ENCODE results near the gene GPR25.
"Not testable (repeated sequence)": the region's sequence is repeated elsewhere in the genome, so short reads cannot be mapped to it uniquely, and the experiment has no call there.

Gene GPR25

GRCh38 chr1:200895801-200896530, 23.2 kb downstream of the GPR25 start:
- no peak for DNase-seq

GRCh38 chr1:200896531-200897196, 23.9 kb downstream of the GPR25 start:
- no peak for DNase-seq

DNA sequence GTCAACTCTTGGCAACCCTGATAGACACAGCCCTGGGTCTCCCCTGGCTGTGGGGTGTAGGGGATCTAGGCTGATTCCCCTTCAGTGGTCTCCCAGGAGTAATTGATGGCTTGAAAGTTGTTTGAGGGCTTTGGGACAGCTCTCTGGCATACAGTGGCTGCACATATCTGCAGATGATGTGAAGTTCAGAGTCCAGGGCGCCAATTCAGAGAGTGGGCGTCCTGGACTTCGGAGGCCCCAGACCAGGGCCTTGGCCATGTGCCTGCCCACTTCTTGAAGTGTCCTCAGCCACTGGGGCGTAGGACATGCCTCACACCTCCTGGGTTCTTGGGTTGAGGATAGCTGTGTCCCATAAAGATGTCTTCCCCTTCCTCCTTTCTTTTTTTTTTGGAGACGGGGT, 24.5 kb downstream of the GPR25 start:
- no peak for DNase-seq

DNA sequence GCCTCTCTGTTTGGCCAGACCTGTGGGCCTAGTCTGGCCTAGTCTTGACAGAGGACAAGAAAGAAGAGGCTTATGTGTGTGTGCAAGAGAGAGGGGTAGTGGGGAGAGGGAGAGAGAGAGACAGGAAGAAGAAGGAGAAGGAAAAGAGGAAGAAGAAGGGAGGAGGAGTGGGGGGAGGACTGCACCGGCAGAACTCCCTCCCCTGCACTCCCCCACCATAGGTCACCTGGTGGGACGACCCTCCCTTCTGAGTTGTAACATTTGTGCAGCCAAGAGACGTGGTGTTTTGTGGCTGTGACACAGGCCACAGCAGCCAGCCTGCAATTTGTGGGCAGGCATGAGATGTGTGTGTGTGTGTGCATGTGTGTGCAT, 26.2 kb downstream of the GPR25 start:
- no peak for DNase-seq

- no peak for DNase-seq
Observed at GRCh38 chr1:200899451-200899915, 26.7 kb downstream of the GPR25 start.

GRCh38 chr1:200899954-200900867, 27.4 kb downstream of the GPR25 start:
- DNase-seq, result no peak

GRCh38 chr1:200900877-200901276, 28.1 kb downstream of the GPR25 start:
- DNase-seq, result no peak

GRCh38 chr1:200901350-200901749, 28.6 kb downstream of the GPR25 start:
- DNase-seq, result no peak

DNA sequence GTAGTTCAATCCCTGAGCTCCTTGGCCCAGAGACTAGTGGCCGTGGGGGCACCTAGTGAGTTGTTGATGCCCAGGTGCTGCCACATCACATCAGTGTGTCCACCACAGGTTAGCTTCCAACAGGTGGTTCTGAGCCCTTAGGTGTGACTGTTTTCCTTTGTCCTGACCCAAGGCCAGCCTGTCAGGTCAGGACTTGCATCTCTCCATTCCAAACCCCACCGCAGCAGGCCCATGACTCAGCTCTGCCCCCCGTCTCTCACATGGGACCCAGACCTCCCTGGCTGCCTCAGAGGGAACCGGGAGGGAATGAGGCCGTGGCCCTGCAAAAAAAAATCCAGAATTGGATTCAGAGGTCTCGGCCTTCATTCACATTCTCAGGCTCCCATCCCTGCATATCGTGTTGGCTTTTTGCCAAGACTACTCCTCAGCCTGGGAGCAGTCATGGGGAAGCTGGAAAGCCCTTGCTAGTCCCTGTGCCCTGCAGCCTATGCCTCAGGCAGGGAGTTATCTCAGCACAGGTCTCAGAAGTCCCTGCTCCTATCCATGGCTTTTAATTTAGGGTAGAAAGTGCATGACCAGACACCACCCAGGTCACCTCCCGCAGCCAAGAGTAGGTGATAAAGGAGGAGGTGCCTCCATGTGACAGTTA, 29.1 kb downstream of the GPR25 start:
- no peak for DNase-seq

DNA sequence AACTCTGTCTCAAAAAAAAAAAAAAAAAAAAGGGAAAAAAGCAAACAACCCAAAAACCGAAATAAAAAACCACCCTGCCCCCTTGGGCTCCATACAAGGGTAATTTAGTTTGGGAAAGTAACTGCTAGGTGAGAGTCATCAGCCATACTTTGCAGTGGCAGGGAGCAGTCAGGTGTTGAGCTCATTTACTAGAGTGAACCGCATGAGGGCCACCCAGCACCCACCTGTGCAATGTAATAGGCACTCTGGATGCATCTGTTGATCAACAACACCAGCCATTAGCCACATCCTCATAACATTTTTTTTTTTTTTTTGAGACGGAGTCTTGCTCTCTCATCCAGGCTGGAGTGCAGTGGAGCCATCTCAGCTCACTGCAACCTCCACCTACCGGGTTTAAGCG, 31.0 kb downstream of the GPR25 start:
- no peak for DNase-seq

GRCh38 chr1:200904772-200905171, 32.0 kb downstream of the GPR25 start:
- no peak for DNase-seq

GRCh38 chr1:200905411-200906052, 32.8 kb downstream of the GPR25 start:
- no peak for DNase-seq

DNA sequence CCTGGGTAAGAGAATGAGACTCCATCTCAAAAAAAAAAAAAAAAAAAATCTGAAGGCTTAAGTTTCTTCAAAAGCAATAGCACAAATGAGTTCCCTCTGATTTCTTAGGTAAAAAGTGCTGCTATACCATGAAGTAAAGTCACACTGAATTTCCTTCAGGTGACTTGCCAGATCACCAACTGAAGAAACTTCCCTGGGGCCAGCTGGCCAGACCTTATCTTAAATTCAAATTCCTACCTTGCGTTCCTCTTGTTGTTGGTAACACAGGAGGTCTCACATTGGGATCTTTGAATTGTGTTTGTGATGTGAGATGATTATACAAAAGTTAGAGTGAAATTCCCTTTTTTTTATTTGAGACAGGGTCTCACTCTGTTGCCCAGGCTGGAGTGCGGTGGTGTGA, 33.7 kb downstream of the GPR25 start:
- DNase-seq, result no peak

- no peak for DNase-seq
Observed at GRCh38 chr1:200907611-200908097, 34.9 kb downstream of the GPR25 start.

GRCh38 chr1:200908191-200908868, 35.5 kb downstream of the GPR25 start:
- no peak for DNase-seq

- no peak for DNase-seq
Observed at GRCh38 chr1:200909071-200909470, 36.3 kb downstream of the GPR25 start.

GRCh38 chr1:200909757-200910239, 37.0 kb downstream of the GPR25 start:
- no peak for DNase-seq

- DNase-seq, result no peak
Observed at GRCh38 chr1:200911361-200911760, 38.6 kb downstream of the GPR25 start.

DNA sequence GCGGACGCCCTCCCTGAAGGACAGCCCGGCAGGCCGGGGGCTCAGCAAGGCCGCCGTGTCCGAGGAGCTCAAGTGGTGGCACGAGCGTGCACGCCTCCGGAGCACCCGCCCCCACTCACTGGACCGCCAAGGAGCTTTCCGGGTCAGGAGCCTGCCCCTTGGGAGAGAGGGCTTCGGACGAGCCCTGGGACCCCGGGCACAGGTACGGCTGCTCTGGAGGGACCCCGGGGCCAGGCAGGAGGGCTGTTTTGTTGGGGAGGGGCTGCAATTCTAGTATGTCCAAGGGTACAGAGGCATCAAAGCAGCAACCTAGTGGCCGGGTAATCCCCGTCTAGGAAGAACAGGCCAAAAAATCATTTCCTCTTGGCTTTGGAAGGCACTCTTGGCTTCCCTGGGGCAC, 39.2 kb downstream of the GPR25 start:
- not testable (repeated sequence) for DNase-seq

- no peak for DNase-seq
Observed at GRCh38 chr1:200912737-200913407, 40.1 kb downstream of the GPR25 start.

- no peak for DNase-seq
Observed at GRCh38 chr1:200916152-200916551, 43.4 kb downstream of the GPR25 start.

Measured in HCEC 1CT (cell line).